Endothelial cell of umbilical vein (primary cell): ENCODE measurements around the gene CCDC30.

ENCODE experiments used
- MAX ChIP-seq: IDR thresholded peaks from 2 replicates; pipeline ENCODE4 v1.6.1; 2011; ENCODE audit not compliant: insufficient read depth, insufficient read length
- POLR2A ChIP-seq: IDR thresholded peaks from 2 replicates; pipeline ENCODE4 v1.6.1; 2012; ENCODE audit warnings: low read depth, mild to moderate bottlenecking, control low read depth, low read length
- TF ChIP-seq, protein P1 (sequence below), 2 donors: IDR thresholded peaks; 1 replicate in 1 of 2; 2 replicates in 1 of 2; pipeline ENCODE4 v1.5.1; 2011; ENCODE audit warnings: low read length in 2 of 2, mild to moderate bottlenecking in 2 of 2, moderate library complexity in 2 of 2, control low read depth in 1 of 2, inconsistent platforms in 1 of 2, low read depth in 1 of 2; ENCODE audit not compliant: insufficient read depth in 1 of 2; ENCODE audit errors: extremely low read depth in 1 of 2

- TF ChIP-seq, protein P1, sequence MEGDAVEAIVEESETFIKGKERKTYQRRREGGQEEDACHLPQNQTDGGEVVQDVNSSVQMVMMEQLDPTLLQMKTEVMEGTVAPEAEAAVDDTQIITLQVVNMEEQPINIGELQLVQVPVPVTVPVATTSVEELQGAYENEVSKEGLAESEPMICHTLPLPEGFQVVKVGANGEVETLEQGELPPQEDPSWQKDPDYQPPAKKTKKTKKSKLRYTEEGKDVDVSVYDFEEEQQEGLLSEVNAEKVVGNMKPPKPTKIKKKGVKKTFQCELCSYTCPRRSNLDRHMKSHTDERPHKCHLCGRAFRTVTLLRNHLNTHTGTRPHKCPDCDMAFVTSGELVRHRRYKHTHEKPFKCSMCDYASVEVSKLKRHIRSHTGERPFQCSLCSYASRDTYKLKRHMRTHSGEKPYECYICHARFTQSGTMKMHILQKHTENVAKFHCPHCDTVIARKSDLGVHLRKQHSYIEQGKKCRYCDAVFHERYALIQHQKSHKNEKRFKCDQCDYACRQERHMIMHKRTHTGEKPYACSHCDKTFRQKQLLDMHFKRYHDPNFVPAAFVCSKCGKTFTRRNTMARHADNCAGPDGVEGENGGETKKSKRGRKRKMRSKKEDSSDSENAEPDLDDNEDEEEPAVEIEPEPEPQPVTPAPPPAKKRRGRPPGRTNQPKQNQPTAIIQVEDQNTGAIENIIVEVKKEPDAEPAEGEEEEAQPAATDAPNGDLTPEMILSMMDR (IDR thresholded peaks at IDR 0.05; ENCODE audit: extremely low read depth in 1 of 2, insufficient read depth in 1 of 2, low read depth in 1 of 2, low read length in 2 of 2): no peak
- no peak for TF ChIP-seq POLR2A
- TF ChIP-seq MAX: no peak
Observed at GRCh38 chr1:42592811-42593210, 129.7 kb downstream of the CCDC30 start.
